ENCODE results near the gene ELK4.

- TF ChIP-seq CTCF (IDR thresholded peaks at IDR 0.05) (no peak), ZNF138 (CRISPR knock-in tag; conservative IDR thresholded peaks at IDR 0.05) (no peak), GTF2I (CRISPR knock-in tag; conservative IDR thresholded peaks at IDR 0.05) (no peak), MAX (CRISPR knock-in tag; IDR thresholded peaks at IDR 0.05) (no peak), ATF3 (CRISPR knock-in tag; conservative IDR thresholded peaks at IDR 0.05) (no peak), CREM (CRISPR knock-in tag; IDR thresholded peaks at IDR 0.05) (no peak), CBFB (CRISPR knock-in tag; IDR thresholded peaks at IDR 0.05; ENCODE audit: low read depth) (no peak), AFF4 (CRISPR knock-in tag; IDR thresholded peaks at IDR 0.05; ENCODE audit: borderline replicate concordance) (no peak), JUN (CRISPR knock-in tag; IDR thresholded peaks at IDR 0.05) (no peak), NR1H2 (CRISPR knock-in tag; IDR thresholded peaks at IDR 0.05) (no peak), ARID4B (CRISPR knock-in tag; IDR thresholded peaks at IDR 0.05; ENCODE audit: borderline replicate concordance) (no peak), FOXJ3 (CRISPR knock-in tag; IDR thresholded peaks at IDR 0.05; ENCODE audit: borderline replicate concordance) (no peak)
Observed at GRCh38 chr1:205577874-205578658, 53.7 kb downstream of the ELK4 start.

Measured in WTC11 (cell line).